IMR-90 (cell line): ENCODE measurements around the gene TBC1D10B. TPM values are rescaled to one million over a fixed set of nuclear protein-coding genes. Genes with fewer than 3 reads are reported as not detected.
A peak's percentile ranks its signal among the peaks of the same experiment; 100 is the strongest.

ENCODE experiments used
- ATAC-seq: fragments of 200-7000 bp; cut with Tn5 transposase; 2 replicates; pipeline ENCODE4 v1.9.1; 2020; ENCODE audit warnings: low read depth, mild to moderate bottlenecking, moderate library complexity
- BruUV-seq: library from RNA; stranded (reverse); fragments of 400-500 nt; replicated peaks from 2 replicates; lab custom pipeline; 2021; lab: Mats Ljungman, UMichigan
- CTCF ChIA-PET: fragments of 300-600 bp; formaldehyde crosslinking; extraction: SDS; loops from one replicate; lab custom pipeline; 2021; ENCODE audit warnings: antibody characterized with exemption; lab: Yijun Ruan, JAX
- POLR2A ChIA-PET: fragments of 300-600 bp; sonication (Branson Sonifier 250); formaldehyde crosslinking; loops from one replicate; lab custom pipeline; 2022; ENCODE audit warnings: antibody characterized with exemption; ENCODE audit not compliant: unreplicated experiment; lab: Charles Lee
- DNase-seq: peaks from one replicate; pipeline ENCODE4 v3.0.0; 2013
- H2AFZ ChIP-seq: replicated peaks from 2 replicates; pipeline ENCODE3; 2013; ENCODE audit warnings: low read length, mild to moderate bottlenecking; ENCODE audit not compliant: poor library complexity
- H2AK5ac ChIP-seq: 2 replicates; pipeline ENCODE4 v1.6.1; 2013; ENCODE audit warnings: low read depth, low read length, inconsistent platforms
- H2AK9ac ChIP-seq: replicated peaks from 2 replicates; pipeline ENCODE3; 2013; ENCODE audit warnings: mild to moderate bottlenecking, low read depth, low read length, moderate library complexity; ENCODE audit not compliant: poor library complexity
- H2BK120ac ChIP-seq: 2 replicates; pipeline ENCODE4 v1.6.1; 2013; ENCODE audit warnings: low read depth, low read length, inconsistent platforms
- H2BK15ac ChIP-seq: 3 replicates; pipeline ENCODE4 v1.6.1; 2013; ENCODE audit warnings: low read depth, low read length, inconsistent platforms
- H2BK20ac ChIP-seq: 2 replicates; pipeline ENCODE4 v1.6.1; 2013; ENCODE audit warnings: low read depth, mild to moderate bottlenecking, inconsistent platforms, low read length, moderate library complexity
- H2BK5ac ChIP-seq: 2 replicates; pipeline ENCODE4 v1.6.1; 2013; ENCODE audit warnings: mild to moderate bottlenecking, low read depth, low read length, inconsistent platforms; ENCODE audit not compliant: poor library complexity, severe bottlenecking
- H3K14ac ChIP-seq: replicated peaks from 2 replicates; pipeline ENCODE4 v1.6.1; 2013; ENCODE audit warnings: low read depth, low read length, inconsistent platforms
- H3K18ac ChIP-seq: 2 replicates; pipeline ENCODE4 v1.6.1; 2013; ENCODE audit warnings: low read depth, low read length, control low read depth
- H3K23ac ChIP-seq: 2 replicates; pipeline ENCODE4 v1.6.1; 2013; ENCODE audit warnings: low read depth, low read length, inconsistent platforms
- H3K27ac ChIP-seq: 2 replicates; pipeline ENCODE4 v1.5.1; 2013; ENCODE audit warnings: mild to moderate bottlenecking, control low read depth, low read length; ENCODE audit not compliant: insufficient read depth
- H3K27me3 ChIP-seq: 2 replicates; pipeline ENCODE4 v1.6.1; 2013; ENCODE audit warnings: low read length; ENCODE audit not compliant: control insufficient read depth, insufficient read depth
- H3K36me3 ChIP-seq: 2 replicates; pipeline ENCODE4 v1.6.1; 2013; ENCODE audit warnings: low read length, mixed read lengths; ENCODE audit not compliant: control insufficient read depth, insufficient read depth
- H3K4ac ChIP-seq: 2 replicates; pipeline ENCODE4 v1.6.1; 2013; ENCODE audit warnings: low read depth, low read length, inconsistent platforms
- H3K4me1 ChIP-seq: 2 replicates; pipeline ENCODE4 v1.6.1; 2013; ENCODE audit warnings: low read length, mixed read lengths; ENCODE audit not compliant: control insufficient read depth, insufficient read depth
- H3K4me2 ChIP-seq: 2 replicates; pipeline ENCODE4 v1.6.1; 2013; ENCODE audit warnings: low read depth, mild to moderate bottlenecking, control low read depth, low read length, moderate library complexity
- H3K4me3 ChIP-seq: 2 replicates; pipeline ENCODE4 v1.5.1; 2013; ENCODE audit warnings: low read depth, mild to moderate bottlenecking, control low read depth, low read length, moderate library complexity; ENCODE audit not compliant: insufficient read depth
- H3K56ac ChIP-seq: 2 replicates; pipeline ENCODE4 v1.6.1; 2013; ENCODE audit warnings: low read length, inconsistent platforms; ENCODE audit not compliant: insufficient read depth; ENCODE audit errors: extremely low read depth
- H3K79me1 ChIP-seq, 2 experiments: 2 replicates each; pipeline ENCODE4 v1.6.1; 2013; ENCODE audit warnings: low read length in 2 of 2, inconsistent platforms in 1 of 2, low read depth in 1 of 2
- H3K9ac ChIP-seq: 2 replicates; pipeline ENCODE4 v1.6.1; 2013; ENCODE audit warnings: low read depth, low read length, control low read depth
- H3K9me1 ChIP-seq: 2 replicates; pipeline ENCODE4 v1.6.1; 2013; ENCODE audit warnings: low read length, inconsistent platforms; ENCODE audit not compliant: insufficient read depth
- H3K9me3 ChIP-seq: 2 replicates; pipeline ENCODE4 v1.6.1; 2013; ENCODE audit warnings: low read length; ENCODE audit not compliant: control insufficient read depth, insufficient read depth
- H4K20me1 ChIP-seq: 2 replicates; pipeline ENCODE4 v1.6.1; 2013; ENCODE audit warnings: low read length, inconsistent platforms; ENCODE audit not compliant: insufficient read depth
- H4K5ac ChIP-seq: 2 replicates; pipeline ENCODE4 v1.6.1; 2013; ENCODE audit warnings: mild to moderate bottlenecking, low read depth, low read length, control low read depth
- H4K8ac ChIP-seq, 2 experiments: 2 replicates each; pipeline ENCODE4 v1.6.1; 2013; ENCODE audit warnings: low read depth in 2 of 2, low read length in 2 of 2, control low read depth in 1 of 2, inconsistent platforms in 1 of 2
- H4K91ac ChIP-seq: 2 replicates; pipeline ENCODE4 v1.6.1; 2013; ENCODE audit warnings: low read depth, low read length, inconsistent platforms; ENCODE audit not compliant: insufficient read depth
- BHLHE40 ChIP-seq: fragments of 150-350 bp; IDR thresholded peaks from 2 replicates; pipeline ENCODE4 v1.6.1; 2016; ENCODE audit warnings: mild to moderate bottlenecking, low read depth, low read length
- CEBPB ChIP-seq: IDR thresholded peaks from 2 replicates; pipeline ENCODE4 v1.6.1; 2012; ENCODE audit warnings: low read depth, low read length, improper control_type of control experiment
- CHD1 ChIP-seq: IDR thresholded peaks from 2 replicates; pipeline ENCODE4 v1.6.1; 2012; ENCODE audit warnings: low read depth, low read length, improper control_type of control experiment
- CTCF ChIP-seq: conservative IDR thresholded peaks from 2 replicates; pipeline ENCODE4 v1.5.1; 2012; ENCODE audit warnings: mild to moderate bottlenecking, low read depth, low read length, improper control_type of control experiment
- ELK1 ChIP-seq: fragments of 150-350 bp; IDR thresholded peaks from 2 replicates; pipeline ENCODE4 v1.6.1; 2016; ENCODE audit warnings: low read depth, mild to moderate bottlenecking, low read length, moderate library complexity, borderline replicate concordance
- MAZ ChIP-seq: IDR thresholded peaks from 2 replicates; pipeline ENCODE4 v1.6.1; 2012; ENCODE audit warnings: low read depth, mild to moderate bottlenecking, low read length, improper control_type of control experiment, moderate library complexity, borderline replicate concordance
- MXI1 ChIP-seq: IDR thresholded peaks from 2 replicates; pipeline ENCODE4 v1.6.1; 2012; ENCODE audit warnings: low read depth, mild to moderate bottlenecking, low read length, moderate library complexity, borderline replicate concordance
- NFE2L2 ChIP-seq: fragments of 150-350 bp; IDR thresholded peaks from 2 replicates; pipeline ENCODE4 v1.6.1; 2016; ENCODE audit warnings: low read depth, mild to moderate bottlenecking, low read length
- RAD21 ChIP-seq: IDR thresholded peaks from 2 replicates; pipeline ENCODE4 v1.6.1; 2012; ENCODE audit warnings: low read length, improper control_type of control experiment
- RCOR1 ChIP-seq: IDR thresholded peaks from 2 replicates; pipeline ENCODE4 v1.6.1; 2012; ENCODE audit warnings: mild to moderate bottlenecking, low read length, improper control_type of control experiment; ENCODE audit not compliant: insufficient replicate concordance
- RFX5 ChIP-seq: IDR thresholded peaks from 2 replicates; pipeline ENCODE4 v1.8.0; 2012; ENCODE audit warnings: low read depth, mild to moderate bottlenecking, low read length, moderate library complexity
- SMC3 ChIP-seq: fragments of 150-350 bp; IDR thresholded peaks from 2 replicates; pipeline ENCODE4 v1.6.1; 2016; ENCODE audit warnings: low read depth, mild to moderate bottlenecking, antibody characterized with exemption, low read length, moderate library complexity
- WGBS, 2 experiments: methylation state at CpG; one replicate each; pipeline versions ENCODE4 v1.1.5 to v1.1.7; 2013; ENCODE audit warnings: missing lambda C conversion rate in 2 of 2; ENCODE audit not compliant: insufficient read length in 1 of 2; ENCODE audit errors: extremely low coverage in 2 of 2; 5-methylcytosine and 5-hydroxymethylcytosine counted together
- dilution Hi-C: fragments of 300-500 bp; cut with HindIII; formaldehyde crosslinking; loops from one replicate; pipeline ENCODE4 v1.14.3; 2018; ENCODE audit warnings: low sequenced_read_pairs; ENCODE audit not compliant: unreplicated experiment
- in situ Hi-C: fragments of 300-500 bp; cut with MboI; formaldehyde crosslinking; loops from 3 replicates; pipeline ENCODE4 v1.14.3; 2019; ENCODE audit warnings: low sequenced_read_pairs, inconsistent platforms, mixed read lengths
- intact Hi-C: fragments of 100-400 bp; cut with micrococcal nuclease; formaldehyde crosslinking; loops from 2 replicates; pipeline ENCODE4 v1.10.0; 2022
- polyA plus RNA-seq, 3 experiments: library from polyadenylated mRNA; depleted of rRNA; stranded (reverse); fragments of >200 nt; gene quantifications; 2 replicates each; pipeline ENCODE4 v1.2.3, GENCODE V29; 2012; ENCODE audit warnings: low replicate concordance in 1 of 3
- total RNA-seq: library from RNA; depleted of rRNA; stranded (reverse); fragments of >200 nt; gene quantifications from 2 replicates; pipeline ENCODE4 v1.2.3, GENCODE V29; 2012
- TF ChIP-seq, protein P1 (sequence below): fragments of 150-350 bp; IDR thresholded peaks from 2 replicates; pipeline ENCODE4 v1.6.1; 2017; ENCODE audit warnings: mild to moderate bottlenecking, antibody characterized with exemption, low read length, low read depth

The TBC1D10B gene
- total and polyA plus RNA-seq, 2 of the 4 experiments (the other 2 are of a cell fraction): 8.4 to 24.9 TPM

- Histone ChIP-seq H3K27ac (peak overlapping the region; percentile 38), H4K91ac (no peak overlapping the region), H3K9ac (peak overlapping the region; percentile 44; the same call in 1 of the 2 replicates), H2AFZ (peak overlapping the region; percentile 80), H3K79me1 (peaks cover 3 to 4% of the 10 kb centered on the region in 2 experiments; a peak in 2 of 4 replicates), H3K9me1 (peaks cover 9% of the 10 kb centered on the region; the same call in 1 of the 2 replicates), H2BK120ac (no peak overlapping the region), H2BK15ac (no peak overlapping the region), H3K9me3 (no peaks in the 10 kb centered on the region), H3K27me3 (no peaks in the 10 kb centered on the region), H3K36me3 (no peaks in the 10 kb centered on the region), H3K14ac (peak overlapping the region; percentile 44; the same call in 1 of the 2 replicates), H3K23ac (peak overlapping the region; percentile 14; the same call in 1 of the 2 replicates), H3K4me1 (peaks cover 3% of the 10 kb centered on the region; the same call in 1 of the 2 replicates), H4K5ac (peak overlapping the region; percentile 13; the same call in 1 of the 2 replicates), H2BK20ac (no peak overlapping the region; the same call in 1 of the 2 replicates), H3K18ac (no peak overlapping the region), H3K56ac (no peak overlapping the region), H4K20me1 (no peaks in the 10 kb centered on the region), H3K4ac (peak overlapping the region; percentile 64), H4K8ac (peak overlapping the region; percentile 74 to 82; a peak in 3 of 4 replicates), H2AK5ac (no peak overlapping the region), H2BK5ac (peak overlapping the region; percentile 35), H3K4me3 (peak overlapping the region; percentile 61), H2AK9ac (peak overlapping the region; percentile 91), H3K4me2 (peak overlapping the region; percentile 87)
- WGBS, 2 experiments: 33% methylated on average over 11 of the region's 17 CpGs; no CpG with 5 or more reads in 1 of the 2 experiments
- DNase-seq: no peak
- ATAC-seq: no peak
- dilution Hi-C loops (no loop called here), in situ Hi-C loops (no loop called here), intact Hi-C loops (no loop called here)
- BruUV-seq: no TSS peak
- ChIA-PET CTCF (interaction anchor here (1.0 kb wide), 1 partner anchor 74 kb away, joined by 3 read pairs; no protein-coding TSS in a partner anchor), POLR2A (no interaction called here)
- TF ChIP-seq RCOR1: no peak
- TF ChIP-seq MAZ: no peak
- no peak for TF ChIP-seq MXI1
- TF ChIP-seq RAD21: no peak
- TF ChIP-seq BHLHE40: no peak
- TF ChIP-seq RFX5: no peak
- TF ChIP-seq NFE2L2: no peak
- TF ChIP-seq SMC3: no peak
- no peak for TF ChIP-seq CHD1
- no peak for TF ChIP-seq ELK1
- TF ChIP-seq, protein P1, sequence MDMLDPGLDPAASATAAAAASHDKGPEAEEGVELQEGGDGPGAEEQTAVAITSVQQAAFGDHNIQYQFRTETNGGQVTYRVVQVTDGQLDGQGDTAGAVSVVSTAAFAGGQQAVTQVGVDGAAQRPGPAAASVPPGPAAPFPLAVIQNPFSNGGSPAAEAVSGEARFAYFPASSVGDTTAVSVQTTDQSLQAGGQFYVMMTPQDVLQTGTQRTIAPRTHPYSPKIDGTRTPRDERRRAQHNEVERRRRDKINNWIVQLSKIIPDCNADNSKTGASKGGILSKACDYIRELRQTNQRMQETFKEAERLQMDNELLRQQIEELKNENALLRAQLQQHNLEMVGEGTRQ: no peak
- no peak for TF ChIP-seq CTCF
- TF ChIP-seq CEBPB: no peak
These were observed 34.5 kb downstream of the TBC1D10B start for GRCh38 chr16:30335598-30336474.
